ENCODE results near the gene PITX1. TPM values are rescaled to one million over a fixed set of nuclear protein-coding genes. Genes with fewer than 3 reads are reported as not detected.

PITX1 gene
- total RNA-seq, 1 donor from 2014 or later, result not detected

GRCh38 chr5:135031813-135032694 is 2.0 kb downstream of the PITX1 start:
- Histone ChIP-seq H3K4me3 (ENCODE audit: low read depth, low read length) (no peak overlapping the region), H3K27me3 (ENCODE audit: control insufficient read depth, insufficient read depth, low read length) (peaks cover 87% of the 10 kb centered on the region), H3K36me3 (ENCODE audit: control insufficient read depth, insufficient read depth, low read length) (no peaks in the 10 kb centered on the region)
- no peak for TF ChIP-seq CTCF (IDR thresholded peaks at IDR 0.05; ENCODE audit: insufficient read depth, low read length, poor library complexity, severe bottlenecking)
- no peak for DNase-seq (ENCODE audit: low read depth)

- no peak for DNase-seq (ENCODE audit: low read depth)
- H3K4me3 ChIP-seq (ENCODE audit: low read depth, low read length), result no peak overlapping the region
- peaks cover 87% of the 10 kb centered on the region for H3K27me3 ChIP-seq (ENCODE audit: control insufficient read depth, insufficient read depth, low read length)
- no peaks in the 10 kb centered on the region for H3K36me3 ChIP-seq (ENCODE audit: control insufficient read depth, insufficient read depth, low read length)
- TF ChIP-seq CTCF (IDR thresholded peaks at IDR 0.05; ENCODE audit: insufficient read depth, low read length, poor library complexity, severe bottlenecking), result no peak
Observed at GRCh38 chr5:135030956-135031812, 2.8 kb downstream of the PITX1 start.

- DNase-seq (ENCODE audit: low read depth), result no peak
- Histone ChIP-seq H3K4me3 (ENCODE audit: low read depth, low read length) (no peak overlapping the region), H3K36me3 (ENCODE audit: control insufficient read depth, insufficient read depth, low read length) (no peaks in the 10 kb centered on the region), H3K27me3 (ENCODE audit: control insufficient read depth, insufficient read depth, low read length) (peaks cover 87% of the 10 kb centered on the region)
- TF ChIP-seq CTCF (IDR thresholded peaks at IDR 0.05; ENCODE audit: insufficient read depth, low read length, poor library complexity, severe bottlenecking), result no peak
Observed at GRCh38 chr5:135030123-135030955, 3.7 kb downstream of the PITX1 start.

- TF ChIP-seq CTCF (IDR thresholded peaks at IDR 0.05; ENCODE audit: insufficient read depth, low read length, poor library complexity, severe bottlenecking), result no peak
- no peaks in the 10 kb centered on the region for H3K36me3 ChIP-seq (ENCODE audit: control insufficient read depth, insufficient read depth, low read length)
- H3K27me3 ChIP-seq (ENCODE audit: control insufficient read depth, insufficient read depth, low read length), result peaks cover 80% of the 10 kb centered on the region
- H3K4me3 ChIP-seq (ENCODE audit: low read depth, low read length), result no peak overlapping the region
- no peak for DNase-seq (ENCODE audit: low read depth)
Observed at GRCh38 chr5:135029477-135030122, 4.4 kb downstream of the PITX1 start.

- no peaks in the 10 kb centered on the region for H3K36me3 ChIP-seq (ENCODE audit: control insufficient read depth, insufficient read depth, low read length)
- H3K4me3 ChIP-seq (ENCODE audit: low read depth, low read length), result no peak overlapping the region
- no peak for TF ChIP-seq CTCF (IDR thresholded peaks at IDR 0.05; ENCODE audit: insufficient read depth, low read length, poor library complexity, severe bottlenecking)
- DNase-seq (ENCODE audit: low read depth), result no peak
- H3K27me3 ChIP-seq (ENCODE audit: control insufficient read depth, insufficient read depth, low read length), result peaks cover 76% of the 10 kb centered on the region
Observed at GRCh38 chr5:135028791-135029476, 5.1 kb downstream of the PITX1 start.
